Measurements from ENCODE around the gene SYNJ1. TPM values are rescaled to one million over a fixed set of nuclear protein-coding genes. Genes with fewer than 3 reads are reported as not detected.

The SYNJ1 gene
- total and polyA plus RNA-seq, 2 experiments from 2014 or later = 1.4 to 4.2 TPM

DNA sequence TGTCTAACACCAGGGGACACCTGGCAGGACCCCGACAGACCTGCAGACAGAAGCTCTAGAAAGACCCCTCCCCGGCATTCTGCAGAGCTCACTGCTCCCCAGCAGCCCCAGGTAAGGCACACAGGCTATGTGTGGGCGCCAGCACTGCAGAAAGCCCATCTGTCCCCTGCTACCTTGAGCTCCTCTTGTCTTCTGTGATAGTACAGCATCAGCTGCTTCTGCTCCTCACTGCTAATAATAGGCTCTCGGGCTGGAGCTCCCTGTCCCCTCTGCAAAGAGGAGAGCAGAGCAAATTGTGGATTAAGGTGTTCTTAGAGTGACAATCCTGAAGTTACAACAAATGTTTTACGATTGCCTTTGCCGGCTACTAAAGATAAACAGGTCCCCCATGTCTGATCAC lies 125.7 kb downstream of the SYNJ1 start (continued):
- no peak for TF ChIP-seq CREB1 (CRISPR knock-in tag; IDR thresholded peaks at IDR 0.05; ENCODE audit: low read depth)
- no peak for TF ChIP-seq JUNB (IDR thresholded peaks at IDR 0.05; ENCODE audit: unreplicated experiment)
- no peak for TF ChIP-seq NANOG (IDR thresholded peaks at IDR 0.05; ENCODE audit: borderline replicate concordance)
- TF ChIP-seq STAT1 (IDR thresholded peaks at IDR 0.05; ENCODE audit: unreplicated experiment) = no peak

GRCh38 chr21:32599526-32599925 lies 128.3 kb downstream of the SYNJ1 start:
- Mint-ChIP-seq H3K4me1 (peaks cover 44% of the 10 kb centered on the region), H3K27ac (peak overlapping the region; percentile 48; the same call in 1 of the 2 replicates), H3K4me3 (no peak overlapping the region), H3K9me3 (no peaks in the 10 kb centered on the region), H3K27me3 (ENCODE audit: insufficient read depth, low read depth, poor library complexity) (peaks cover 12% of the 10 kb centered on the region), H3K36me3 (ENCODE audit: low read depth) (peaks cover 62% of the 10 kb centered on the region)
- Histone ChIP-seq H3K27me3 (ENCODE audit: insufficient read depth) (no peaks in the 10 kb centered on the region), H3K4me1 (ENCODE audit: insufficient read depth) (peaks cover 26% of the 10 kb centered on the region), H3K9me2 (ENCODE audit: insufficient read depth) (no peaks in the 10 kb centered on the region), H3K27ac (ENCODE audit: low read depth) (no peak overlapping the region), H3K4me3 (no peak overlapping the region), H2AFZ (no peak overlapping the region), H3F3A (replicated peaks; ENCODE audit: low read depth) (0 out of 2 replicates have a peak, but pooled peaks cover 18% of the 10 kb centered on the region), H3K4me2 (no peak overlapping the region), H3K36me3 (ENCODE audit: insufficient read depth) (peaks cover 27% of the 10 kb centered on the region), H3K79me2 (replicated peaks; ENCODE audit: insufficient read depth) (no peaks in the 10 kb centered on the region; the same call in 1 of the 2 replicates), H4K20me1 (replicated peaks; ENCODE audit: insufficient read depth) (peaks cover 13% of the 10 kb centered on the region)
- TF ChIP-seq ZNF331 (CRISPR knock-in tag; IDR thresholded peaks at IDR 0.05; ENCODE audit: low read depth) (no peak), REST (IDR thresholded peaks at IDR 0.05; ENCODE audit: unreplicated experiment) (no peak), ETS1 (IDR thresholded peaks at IDR 0.05) (no peak), NANOG (IDR thresholded peaks at IDR 0.05; ENCODE audit: borderline replicate concordance) (no peak), CREB1 (CRISPR knock-in tag; IDR thresholded peaks at IDR 0.05; ENCODE audit: low read depth) (no peak), STAT1 (IDR thresholded peaks at IDR 0.05; ENCODE audit: unreplicated experiment) (no peak), ZNF462 (CRISPR knock-in tag; IDR thresholded peaks at IDR 0.05) (no peak), ZNF114 (CRISPR knock-in tag; IDR thresholded peaks at IDR 0.05) (no peak), EZH2phosphoT487 (IDR thresholded peaks at IDR 0.05; ENCODE audit: unreplicated experiment) (no peak), POLR2AphosphoS5 (IDR thresholded peaks at IDR 0.05; ENCODE audit: low read depth) (no peak)
- ATAC-seq = no peak
- DNase-seq (ENCODE audit: low spot score) = no peak
